Measurements from ENCODE around the gene KCNH8.

The KCNH8 gene

GRCh38 chr3:19295208-19295607 is 146.9 kb downstream of the KCNH8 start:
- in situ Hi-C loops (cut with HindIII; ENCODE audit: low sequenced_read_pairs): no loop called here
- no peak overlapping the region for H3K4me3 ChIP-seq (ENCODE audit: low read depth, low read length)
- no peak for TF ChIP-seq CTCF (IDR thresholded peaks at IDR 0.05; ENCODE audit: low read depth, low read length, missing control alignments)
- DNase-seq (ENCODE audit: low read depth): no peak

GRCh38 chr3:19331931-19332330 is 183.6 kb downstream of the KCNH8 start:
- TF ChIP-seq CTCF (IDR thresholded peaks at IDR 0.05; ENCODE audit: low read depth, low read length, missing control alignments): no peak
- no peak overlapping the region for H3K4me3 ChIP-seq (ENCODE audit: low read depth, low read length)
- in situ Hi-C loops (cut with HindIII; ENCODE audit: low sequenced_read_pairs): no loop called here
- DNase-seq (ENCODE audit: low read depth): no peak

- no peak overlapping the region for H3K4me3 ChIP-seq (ENCODE audit: low read depth, low read length)
- no peak for TF ChIP-seq CTCF (IDR thresholded peaks at IDR 0.05; ENCODE audit: low read depth, low read length, missing control alignments)
- DNase-seq (ENCODE audit: low read depth): no peak
- in situ Hi-C loops (cut with HindIII; ENCODE audit: low sequenced_read_pairs): no loop called here
Measured at GRCh38 chr3:19334120-19334519, 185.8 kb downstream of the KCNH8 start.

- no peak for DNase-seq (ENCODE audit: low read depth)
- in situ Hi-C loops (cut with HindIII; ENCODE audit: low sequenced_read_pairs): no loop called here
- no peak overlapping the region for H3K4me3 ChIP-seq (ENCODE audit: low read depth, low read length)
- TF ChIP-seq CTCF (IDR thresholded peaks at IDR 0.05; ENCODE audit: low read depth, low read length, missing control alignments): no peak
Measured at GRCh38 chr3:19338769-19339168, 190.5 kb downstream of the KCNH8 start.

GRCh38 chr3:19342389-19342788 is 194.1 kb downstream of the KCNH8 start:
- H3K4me3 ChIP-seq (ENCODE audit: low read depth, low read length): no peak overlapping the region
- in situ Hi-C loops (cut with HindIII; ENCODE audit: low sequenced_read_pairs): no loop called here
- no peak for DNase-seq (ENCODE audit: low read depth)
- no peak for TF ChIP-seq CTCF (IDR thresholded peaks at IDR 0.05; ENCODE audit: low read depth, low read length, missing control alignments)

GRCh38 chr3:19346759-19347158 is 198.4 kb downstream of the KCNH8 start:
- H3K4me3 ChIP-seq (ENCODE audit: low read depth, low read length): no peak overlapping the region
- no peak for DNase-seq (ENCODE audit: low read depth)
- TF ChIP-seq CTCF (IDR thresholded peaks at IDR 0.05; ENCODE audit: low read depth, low read length, missing control alignments): no peak
- in situ Hi-C loops (cut with HindIII; ENCODE audit: low sequenced_read_pairs): no loop called here

- no peak overlapping the region for H3K4me3 ChIP-seq (ENCODE audit: low read depth, low read length)
- DNase-seq (ENCODE audit: low read depth): no peak
- in situ Hi-C loops (cut with HindIII; ENCODE audit: low sequenced_read_pairs): no loop called here
- no peak for TF ChIP-seq CTCF (IDR thresholded peaks at IDR 0.05; ENCODE audit: low read depth, low read length, missing control alignments)
Measured at GRCh38 chr3:19347671-19348070, 199.4 kb downstream of the KCNH8 start.

Measured in astrocyte of the cerebellum (primary cell).